Progenitor cell of endocrine pancreas (in vitro differentiated cells): ENCODE measurements around the gene STK39. TPM values are rescaled to one million over a fixed set of nuclear protein-coding genes. Genes with fewer than 3 reads are reported as not detected.

Experiments
- DNase-seq: peaks from one replicate; pipeline ENCODE4 v3.0.0; 2021; ENCODE audit warnings: low spot score; ENCODE audit not compliant: unreplicated experiment
- H3K27ac Mint-ChIP-seq: 2 replicates; pipeline ENCODE4 v1.8.0; 2021; ENCODE audit warnings: mild to moderate bottlenecking, moderate library complexity, mixed read lengths
- H3K27me3 Mint-ChIP-seq: 2 replicates; pipeline ENCODE4 v1.8.0; 2021; ENCODE audit warnings: mixed read lengths
- H3K36me3 Mint-ChIP-seq: 2 replicates; pipeline ENCODE4 v1.8.0; 2022; ENCODE audit warnings: mixed read lengths; ENCODE audit not compliant: insufficient read depth
- H3K4me1 Mint-ChIP-seq: 2 replicates; pipeline ENCODE4 v1.8.0; 2021; ENCODE audit warnings: low read depth, mixed read lengths
- H3K4me3 Mint-ChIP-seq: 2 replicates; pipeline ENCODE4 v1.8.0; 2021; ENCODE audit warnings: low read depth, mild to moderate bottlenecking, moderate library complexity, mixed read lengths
- H3K9me3 Mint-ChIP-seq: 2 replicates; pipeline ENCODE4 v1.8.0; 2021; ENCODE audit warnings: low read depth, mixed read lengths
- CTCF ChIP-seq: fragments of 200-600 bp; sonication (generic); IDR thresholded peaks from one replicate; pipeline ENCODE4 v1.5.0; 2021; ENCODE audit warnings: antibody characterized with exemption, mild to moderate bottlenecking; ENCODE audit not compliant: unreplicated experiment
- total RNA-seq: library from RNA; stranded (reverse); gene quantifications from 2 replicates; pipeline ENCODE4 v1.2.1, GENCODE V29; 2021

STK39 gene
- total RNA-seq, 1 donor from 2014 or later, result 22.9 TPM

DNA sequence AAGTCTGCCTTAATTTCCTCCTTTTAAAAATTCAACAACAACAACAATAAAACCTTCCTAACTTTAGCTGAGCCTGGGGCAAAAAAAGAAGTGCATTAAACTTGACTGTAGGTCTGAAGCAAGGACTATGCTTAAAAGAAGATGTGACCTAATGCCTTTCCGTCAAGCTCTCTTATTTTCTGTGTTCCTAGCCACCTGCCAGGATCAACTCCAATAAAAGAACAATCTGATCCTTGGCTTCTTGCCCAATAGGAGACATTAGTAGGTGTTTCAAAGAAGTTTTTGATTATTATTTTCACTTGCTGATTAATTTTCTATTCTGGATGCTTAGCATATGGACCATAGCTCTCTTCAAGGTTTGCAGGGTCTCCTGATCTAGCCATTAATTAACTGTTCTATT, 237.5 kb downstream of the STK39 start:
- Mint-ChIP-seq H3K4me3 (no peak overlapping the region), H3K27ac (no peak overlapping the region), H3K9me3 (peaks cover 6% of the 10 kb centered on the region), H3K36me3 (peaks cover 23% of the 10 kb centered on the region), H3K27me3 (no peaks in the 10 kb centered on the region), H3K4me1 (peaks cover 24% of the 10 kb centered on the region)
- TF ChIP-seq CTCF, result no peak
- DNase-seq, result no peak

GRCh38 chr2:168008646-168009195, 238.7 kb downstream of the STK39 start:
- peaks cover 6% of the 10 kb centered on the region for H3K9me3 Mint-ChIP-seq

GRCh38 chr2:168006498-168006897, 240.9 kb downstream of the STK39 start:
- H3K4me3 Mint-ChIP-seq, result no peak overlapping the region
- DNase-seq, result no peak
- H3K27ac Mint-ChIP-seq, result peak overlapping the region; percentile 42
- H3K27me3 Mint-ChIP-seq, result no peaks in the 10 kb centered on the region
- H3K4me1 Mint-ChIP-seq, result peaks cover 24% of the 10 kb centered on the region
- TF ChIP-seq CTCF, result no peak
- H3K36me3 Mint-ChIP-seq, result peaks cover 25% of the 10 kb centered on the region
- H3K9me3 Mint-ChIP-seq, result peaks cover 6% of the 10 kb centered on the region

More at GRCh38 chr2:168008646-168009195, 238.7 kb downstream of the STK39 start:
- Mint-ChIP-seq H3K27me3 (no peaks in the 10 kb centered on the region), H3K27ac (no peak overlapping the region), H3K36me3 (peaks cover 27% of the 10 kb centered on the region), H3K4me1 (peaks cover 24% of the 10 kb centered on the region), H3K4me3 (no peak overlapping the region)
- TF ChIP-seq CTCF, result no peak
- no peak for DNase-seq

GRCh38 chr2:168005586-168005985, 241.8 kb downstream of the STK39 start:
- TF ChIP-seq CTCF, result no peak
- Mint-ChIP-seq H3K4me3 (no peak overlapping the region), H3K9me3 (peaks cover 6% of the 10 kb centered on the region), H3K36me3 (peaks cover 25% of the 10 kb centered on the region), H3K27me3 (no peaks in the 10 kb centered on the region), H3K27ac (no peak overlapping the region), H3K4me1 (peaks cover 24% of the 10 kb centered on the region)
- DNase-seq, result no peak

DNA sequence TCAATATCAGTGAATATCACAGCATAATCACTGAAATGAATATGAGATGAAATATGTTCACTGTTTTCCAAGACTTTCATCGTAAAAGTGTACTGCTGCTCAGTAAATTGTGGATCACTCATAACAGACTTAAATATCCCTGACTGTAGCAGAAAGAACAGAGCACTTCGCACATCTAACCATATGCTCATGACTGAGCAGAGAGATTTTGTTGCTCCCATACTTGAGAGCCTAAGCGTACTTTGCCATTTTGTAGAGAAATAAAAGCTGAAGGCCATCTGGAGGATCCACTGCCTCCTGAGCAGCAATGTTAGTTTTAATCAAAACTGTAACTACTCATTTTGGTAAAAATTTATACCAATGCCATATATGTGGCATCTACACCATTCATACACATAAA, 243.5 kb downstream of the STK39 start:
- Mint-ChIP-seq H3K9me3 (peaks cover 9% of the 10 kb centered on the region), H3K27me3 (no peaks in the 10 kb centered on the region), H3K4me3 (no peak overlapping the region), H3K4me1 (peaks cover 20% of the 10 kb centered on the region), H3K36me3 (peaks cover 27% of the 10 kb centered on the region), H3K27ac (no peak overlapping the region)
- no peak for TF ChIP-seq CTCF
- DNase-seq, result no peak
